Measurements from ENCODE around the gene PNKP. TPM values are rescaled to one million over a fixed set of nuclear protein-coding genes. Genes with fewer than 3 reads are reported as not detected.
A peak's percentile ranks its signal among the peaks of the same experiment; 100 is the strongest.

Gene PNKP
- total RNA-seq, 4 donors from 2014 or later = 33.9 to 69.7 (median 50.2) TPM

GRCh38 chr19:49878744-49879070, 11.3 kb upstream of the PNKP start:
- DNase-seq (ENCODE audit: low spot score) (no peak), ATAC-seq (ENCODE audit: low FRiP score) (no peak)
- TF ChIP-seq CTCF (IDR thresholded peaks at IDR 0.05) = no peak

- ATAC-seq (ENCODE audit: low FRiP score) = peak; percentile 77
- peak; percentile 95 for DNase-seq (ENCODE audit: low spot score)
Measured at GRCh38 chr19:49877879-49878743, 10.7 kb upstream of the PNKP start.

GRCh38 chr19:49877020-49877878, 9.9 kb upstream of the PNKP start, which contains the start of the genes AKT1S1 and TBC1D17:
AKT1S1 (minus strand) TSS chr19:49877355; CDS start chr19:49873295, 4,060 bp downstream.
TBC1D17 (plus strand) TSS chr19:49877702; CDS start chr19:49877724, 22 bp downstream.
- TF ChIP-seq CTCF (IDR thresholded peaks at IDR 0.05) = no peak
- DNase-seq (ENCODE audit: low spot score) = peak; percentile 96

More at GRCh38 chr19:49877879-49878743, 10.7 kb upstream of the PNKP start:
- no peak for TF ChIP-seq CTCF (IDR thresholded peaks at IDR 0.05)

GRCh38 chr19:49876422-49877019, 9.1 kb upstream of the PNKP start:
- no peak for TF ChIP-seq CTCF (IDR thresholded peaks at IDR 0.05)
- DNase-seq (ENCODE audit: low spot score) (peak; percentile 91), ATAC-seq (ENCODE audit: low FRiP score) (peak; percentile 66)

More at GRCh38 chr19:49877020-49877878, 9.9 kb upstream of the PNKP start, which contains the start of the genes AKT1S1 and TBC1D17:
- ATAC-seq (ENCODE audit: low FRiP score) = peak; percentile 87

GRCh38 chr19:49875857-49876421, 8.6 kb upstream of the PNKP start:
- no peak for TF ChIP-seq CTCF (IDR thresholded peaks at IDR 0.05)
- no peak for DNase-seq (ENCODE audit: low spot score)
- ATAC-seq (ENCODE audit: low FRiP score) = no peak

GRCh38 chr19:49875177-49875576, 7.8 kb upstream of the PNKP start:
- no peak for TF ChIP-seq CTCF (IDR thresholded peaks at IDR 0.05)
- ATAC-seq (ENCODE audit: low FRiP score) (no peak), DNase-seq (ENCODE audit: low spot score) (no peak)
